ENCODE data around the gene FARP2. TPM values are rescaled to one million over a fixed set of nuclear protein-coding genes. Genes with fewer than 3 reads are reported as not detected.

Gene FARP2
- total and polyA plus RNA-seq, 4 donors: 5.8 to 30.9 (median 14.3) TPM

DNA sequence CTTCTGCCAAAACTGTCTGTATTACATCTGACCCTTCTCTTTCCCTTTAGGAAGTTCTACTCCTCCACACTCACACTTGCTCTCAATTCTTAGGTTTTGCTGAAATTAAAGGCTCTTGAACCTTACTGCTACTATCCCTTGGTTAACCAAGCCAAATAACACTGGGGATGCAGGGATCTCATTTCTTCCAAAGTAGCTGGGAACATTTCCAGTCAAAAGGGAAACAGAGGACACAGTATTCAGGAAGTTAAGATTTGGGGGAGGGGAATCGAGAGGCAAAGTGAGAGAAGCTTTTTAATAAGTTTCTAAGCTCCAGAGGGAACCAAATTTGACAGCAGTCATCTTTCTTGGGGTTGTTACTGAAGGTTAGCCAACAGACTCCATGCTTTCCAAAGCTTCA is 34.2 kb upstream of the FARP2 start:
- peaks cover 0 to 4% (median 3%) of the 10 kb centered on the region in 4 donors for H3K36me3 ChIP-seq (ENCODE audit: control insufficient read depth in 4 of 4, insufficient read depth in 3 of 4, low read depth in 1 of 4, low read length in 3 of 4)
- peaks cover 14 to 43% (median 38%) of the 10 kb centered on the region in 4 donors for H3K4me1 ChIP-seq (ENCODE audit: control insufficient read depth in 4 of 4, insufficient read depth in 4 of 4, low read length in 3 of 4)
- WGBS: 76% methylated on average over 1 of the region's 1 CpG
- no peaks in the 10 kb centered on the region for H3K9me3 ChIP-seq (ENCODE audit: control insufficient read depth in 4 of 4, low read length in 3 of 4)
- no peak overlapping the region for H3K27ac ChIP-seq (ENCODE audit: low read depth in 1 of 2, low read length in 2 of 2)
- TF ChIP-seq RXRA (IDR thresholded peaks at IDR 0.05) (peak in 1 of 2 donors; percentile 9), HNF4G (IDR thresholded peaks at IDR 0.05) (no peak)
- no peak overlapping the region for H3K4me3 ChIP-seq (ENCODE audit: low read depth in 1 of 3, low read length in 3 of 3)
- no peak overlapping the region for H3K9ac ChIP-seq (ENCODE audit: low read depth in 1 of 2, low read length in 2 of 2)
- no peaks in the 10 kb centered on the region for H3K27me3 ChIP-seq (ENCODE audit: control insufficient read depth in 4 of 4, insufficient read depth in 4 of 4, low read length in 3 of 4)
- no peak for DNase-seq (ENCODE audit: low spot score)

DNA sequence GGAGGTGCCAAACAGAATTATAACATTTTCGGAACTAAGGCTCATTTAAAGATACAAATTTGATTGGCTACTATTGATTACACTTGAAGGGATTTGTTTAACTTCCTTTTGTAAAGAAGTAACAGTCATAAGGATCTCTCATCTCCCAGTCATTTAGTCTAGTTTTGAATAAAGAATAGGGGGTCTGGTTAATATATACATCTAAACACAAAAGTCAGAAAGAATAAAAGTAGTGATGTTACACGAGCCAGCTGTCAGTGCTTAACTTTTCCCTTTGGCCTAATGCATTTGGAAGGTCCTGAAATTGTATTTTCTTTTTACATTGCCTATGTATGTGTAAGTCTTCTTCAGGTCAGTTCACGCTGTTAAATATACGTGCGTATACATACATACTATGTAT is 32.3 kb upstream of the FARP2 start:
- peaks cover 11 to 28% (median 21%) of the 10 kb centered on the region in 4 donors for H3K4me1 ChIP-seq (ENCODE audit: control insufficient read depth in 4 of 4, insufficient read depth in 4 of 4, low read length in 3 of 4)

DNA sequence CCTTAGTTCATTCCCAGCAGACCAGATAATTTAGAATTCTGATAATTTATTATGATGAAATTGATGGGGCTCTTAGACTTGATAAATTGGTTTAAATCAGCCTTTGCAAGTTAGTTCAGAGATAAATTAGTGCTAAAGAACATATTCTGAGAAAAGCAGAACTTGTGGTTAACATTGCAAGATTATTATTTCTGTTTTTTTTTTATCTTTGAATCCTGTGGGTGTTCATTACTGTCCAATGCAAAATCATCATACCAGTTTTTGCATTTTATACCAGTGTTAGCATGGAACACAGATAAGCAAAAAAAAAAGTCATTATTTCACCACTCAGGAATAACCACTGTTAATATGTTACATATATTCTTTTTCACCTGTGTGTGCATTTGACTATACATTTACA is 31.3 kb upstream of the FARP2 start:
- Histone ChIP-seq H3K27me3 (ENCODE audit: control insufficient read depth in 4 of 4, insufficient read depth in 4 of 4, low read length in 3 of 4) (no peaks in the 10 kb centered on the region), H3K27ac (ENCODE audit: low read depth in 1 of 2, low read length in 2 of 2) (no peak overlapping the region), H3K4me3 (ENCODE audit: low read depth in 1 of 3, low read length in 3 of 3) (no peak overlapping the region), H3K4me1 (ENCODE audit: control insufficient read depth in 4 of 4, insufficient read depth in 4 of 4, low read length in 3 of 4) (peaks cover 8 to 22% (median 17%) of the 10 kb centered on the region in 4 donors), H3K9ac (ENCODE audit: low read depth in 1 of 2, low read length in 2 of 2) (no peak overlapping the region), H3K36me3 (ENCODE audit: control insufficient read depth in 4 of 4, insufficient read depth in 3 of 4, low read depth in 1 of 4, low read length in 3 of 4) (peaks cover 7 to 10% (median 9%) of the 10 kb centered on the region in 4 donors), H3K9me3 (ENCODE audit: control insufficient read depth in 4 of 4, low read length in 3 of 4) (no peaks in the 10 kb centered on the region)
- no peak for TF ChIP-seq EGR1 (IDR thresholded peaks at IDR 0.05; ENCODE audit: low read depth in 2 of 2)
- TF ChIP-seq, protein P1, sequence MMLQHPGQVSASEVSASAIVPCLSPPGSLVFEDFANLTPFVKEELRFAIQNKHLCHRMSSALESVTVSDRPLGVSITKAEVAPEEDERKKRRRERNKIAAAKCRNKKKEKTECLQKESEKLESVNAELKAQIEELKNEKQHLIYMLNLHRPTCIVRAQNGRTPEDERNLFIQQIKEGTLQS (IDR thresholded peaks at IDR 0.05): no peak
- no peak for TF ChIP-seq NR2F2 (IDR thresholded peaks at IDR 0.05)
- TF ChIP-seq SP1 (IDR thresholded peaks at IDR 0.05): no peak
- no peak for TF ChIP-seq YY1 (IDR thresholded peaks at IDR 0.05)
- no peak for TF ChIP-seq TAF1 (conservative IDR thresholded peaks at IDR 0.05)
- TF ChIP-seq FOXA1 (IDR thresholded peaks at IDR 0.05): no peak
- no peak for TF ChIP-seq GABPA (IDR thresholded peaks at IDR 0.05 in 1 of 2, conservative IDR thresholded peaks at IDR 0.05 in 1 of 2)
- TF ChIP-seq, protein P2, sequence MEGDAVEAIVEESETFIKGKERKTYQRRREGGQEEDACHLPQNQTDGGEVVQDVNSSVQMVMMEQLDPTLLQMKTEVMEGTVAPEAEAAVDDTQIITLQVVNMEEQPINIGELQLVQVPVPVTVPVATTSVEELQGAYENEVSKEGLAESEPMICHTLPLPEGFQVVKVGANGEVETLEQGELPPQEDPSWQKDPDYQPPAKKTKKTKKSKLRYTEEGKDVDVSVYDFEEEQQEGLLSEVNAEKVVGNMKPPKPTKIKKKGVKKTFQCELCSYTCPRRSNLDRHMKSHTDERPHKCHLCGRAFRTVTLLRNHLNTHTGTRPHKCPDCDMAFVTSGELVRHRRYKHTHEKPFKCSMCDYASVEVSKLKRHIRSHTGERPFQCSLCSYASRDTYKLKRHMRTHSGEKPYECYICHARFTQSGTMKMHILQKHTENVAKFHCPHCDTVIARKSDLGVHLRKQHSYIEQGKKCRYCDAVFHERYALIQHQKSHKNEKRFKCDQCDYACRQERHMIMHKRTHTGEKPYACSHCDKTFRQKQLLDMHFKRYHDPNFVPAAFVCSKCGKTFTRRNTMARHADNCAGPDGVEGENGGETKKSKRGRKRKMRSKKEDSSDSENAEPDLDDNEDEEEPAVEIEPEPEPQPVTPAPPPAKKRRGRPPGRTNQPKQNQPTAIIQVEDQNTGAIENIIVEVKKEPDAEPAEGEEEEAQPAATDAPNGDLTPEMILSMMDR (IDR thresholded peaks at IDR 0.05; ENCODE audit: low read depth, low read length, missing input control): no peak
- TF ChIP-seq HNF4G (IDR thresholded peaks at IDR 0.05): no peak
- TF ChIP-seq, protein P3, sequence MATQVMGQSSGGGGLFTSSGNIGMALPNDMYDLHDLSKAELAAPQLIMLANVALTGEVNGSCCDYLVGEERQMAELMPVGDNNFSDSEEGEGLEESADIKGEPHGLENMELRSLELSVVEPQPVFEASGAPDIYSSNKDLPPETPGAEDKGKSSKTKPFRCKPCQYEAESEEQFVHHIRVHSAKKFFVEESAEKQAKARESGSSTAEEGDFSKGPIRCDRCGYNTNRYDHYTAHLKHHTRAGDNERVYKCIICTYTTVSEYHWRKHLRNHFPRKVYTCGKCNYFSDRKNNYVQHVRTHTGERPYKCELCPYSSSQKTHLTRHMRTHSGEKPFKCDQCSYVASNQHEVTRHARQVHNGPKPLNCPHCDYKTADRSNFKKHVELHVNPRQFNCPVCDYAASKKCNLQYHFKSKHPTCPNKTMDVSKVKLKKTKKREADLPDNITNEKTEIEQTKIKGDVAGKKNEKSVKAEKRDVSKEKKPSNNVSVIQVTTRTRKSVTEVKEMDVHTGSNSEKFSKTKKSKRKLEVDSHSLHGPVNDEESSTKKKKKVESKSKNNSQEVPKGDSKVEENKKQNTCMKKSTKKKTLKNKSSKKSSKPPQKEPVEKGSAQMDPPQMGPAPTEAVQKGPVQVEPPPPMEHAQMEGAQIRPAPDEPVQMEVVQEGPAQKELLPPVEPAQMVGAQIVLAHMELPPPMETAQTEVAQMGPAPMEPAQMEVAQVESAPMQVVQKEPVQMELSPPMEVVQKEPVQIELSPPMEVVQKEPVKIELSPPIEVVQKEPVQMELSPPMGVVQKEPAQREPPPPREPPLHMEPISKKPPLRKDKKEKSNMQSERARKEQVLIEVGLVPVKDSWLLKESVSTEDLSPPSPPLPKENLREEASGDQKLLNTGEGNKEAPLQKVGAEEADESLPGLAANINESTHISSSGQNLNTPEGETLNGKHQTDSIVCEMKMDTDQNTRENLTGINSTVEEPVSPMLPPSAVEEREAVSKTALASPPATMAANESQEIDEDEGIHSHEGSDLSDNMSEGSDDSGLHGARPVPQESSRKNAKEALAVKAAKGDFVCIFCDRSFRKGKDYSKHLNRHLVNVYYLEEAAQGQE (IDR thresholded peaks at IDR 0.05): no peak
- no peak for TF ChIP-seq RXRA (IDR thresholded peaks at IDR 0.05)
- no peak for TF ChIP-seq RAD21 (IDR thresholded peaks at IDR 0.05)
- no peak for DNase-seq (ENCODE audit: low spot score)

More for the DNA sequence above, 32.3 kb upstream of the FARP2 start:
- TF ChIP-seq, protein P1 (IDR thresholded peaks at IDR 0.05): no peak
- TF ChIP-seq FOXA2 (IDR thresholded peaks at IDR 0.05) (no peak), JUND (IDR thresholded peaks at IDR 0.05) (no peak), HNF4A (conservative IDR thresholded peaks at IDR 0.05) (no peak)
- H3K9me3 ChIP-seq (ENCODE audit: control insufficient read depth in 4 of 4, low read length in 3 of 4): no peaks in the 10 kb centered on the region
- H3K27me3 ChIP-seq (ENCODE audit: control insufficient read depth in 4 of 4, insufficient read depth in 4 of 4, low read length in 3 of 4): no peaks in the 10 kb centered on the region
- no peak overlapping the region for H3K9ac ChIP-seq (ENCODE audit: low read depth in 1 of 2, low read length in 2 of 2)
- DNase-seq (ENCODE audit: low spot score): no peak
- H3K4me3 ChIP-seq (ENCODE audit: low read depth in 1 of 3, low read length in 3 of 3): no peak overlapping the region
- 83% methylated on average over 5 of the region's 5 CpGs for WGBS
- H3K27ac ChIP-seq (ENCODE audit: low read depth in 1 of 2, low read length in 2 of 2): no peak overlapping the region
- peaks cover 3 to 10% (median 9%) of the 10 kb centered on the region in 4 donors for H3K36me3 ChIP-seq (ENCODE audit: control insufficient read depth in 4 of 4, insufficient read depth in 3 of 4, low read depth in 1 of 4, low read length in 3 of 4)

All from liver (tissue), 9 donors.